Measurements from ENCODE around the gene PLCB2. TPM values are rescaled to one million over a fixed set of nuclear protein-coding genes. Genes with fewer than 3 reads are reported as not detected.
A peak's percentile ranks its signal among the peaks of the same experiment; 100 is the strongest.

The PLCB2 gene
- total RNA-seq, 2 experiments from 2014 or later = 104 to 120 TPM

DNA sequence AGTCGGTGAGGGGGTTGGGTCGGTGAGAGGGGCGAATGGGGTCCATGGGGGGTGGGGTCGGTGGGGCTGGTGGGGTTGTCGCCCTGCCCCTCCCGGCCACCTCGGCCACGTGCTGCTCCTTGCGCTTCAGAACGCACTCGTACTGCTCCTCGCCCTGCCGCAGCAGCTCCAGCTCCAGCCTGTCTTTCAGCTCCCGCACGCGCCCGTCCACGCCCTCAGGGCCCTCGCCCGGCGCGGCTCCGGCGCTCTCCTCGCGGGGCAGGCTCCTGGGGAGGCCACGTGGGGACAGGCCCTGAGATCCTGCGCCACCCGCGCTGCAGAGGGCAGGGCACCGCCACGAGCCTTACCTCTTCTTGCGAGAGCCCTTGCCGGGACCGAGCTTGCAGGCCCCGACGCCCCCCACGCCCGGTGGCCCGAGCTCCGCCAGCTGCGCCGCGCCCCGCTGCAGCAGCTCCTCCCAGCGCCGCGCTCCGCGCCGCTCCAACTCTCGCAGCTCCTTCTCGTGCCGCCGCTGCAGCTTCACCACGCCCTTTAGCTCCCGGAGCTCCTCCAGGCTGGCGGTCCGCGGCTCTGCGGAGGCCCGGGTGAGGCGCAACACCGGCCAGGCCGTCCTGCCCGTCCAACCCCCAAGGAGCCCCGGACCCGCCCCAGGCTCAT, 16.7 kb downstream of the PLCB2 start:
- Mint-ChIP-seq H3K27me3 (no peaks in the 10 kb centered on the region), H3K36me3 (no peaks in the 10 kb centered on the region), H3K4me1 (no peaks in the 10 kb centered on the region), H3K27ac (no peak overlapping the region), H3K9me3 (ENCODE audit: low read depth) (no peaks in the 10 kb centered on the region), H3K4me3 (no peak overlapping the region)
- DNase-seq = no peak
- CTCF ChIA-PET = interaction anchor here (1.7 to 3.2 kb wide), 2 partner anchors 17 to 18 kb away, joined by 12 to 23 read pairs; partner anchors contain the start of gene PLCB2
- ATAC-seq = no peak

DNA sequence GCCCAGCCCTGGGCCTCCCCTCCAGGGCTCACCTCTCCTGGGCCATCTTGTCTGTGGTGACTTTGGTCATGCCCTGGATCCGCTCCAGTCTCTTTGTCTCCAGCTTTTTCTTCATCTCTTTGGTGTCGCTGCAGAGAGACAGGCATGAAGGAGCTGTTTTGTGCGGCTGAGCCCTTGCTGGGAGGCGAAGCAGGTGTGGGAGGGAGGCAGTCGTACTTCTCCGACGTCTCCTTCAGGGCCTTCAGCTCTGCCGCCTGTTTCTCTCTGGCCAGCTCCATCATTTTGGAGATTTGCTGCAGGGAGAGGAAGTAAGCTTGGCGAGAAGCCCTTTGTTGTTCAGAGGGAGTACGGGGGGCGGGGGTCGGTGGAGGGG, 17.2 kb downstream of the PLCB2 start:
- ATAC-seq = no peak

GRCh38 chr15:40289140-40289775, 18.5 kb downstream of the PLCB2 start:
- peaks cover 2% of the 10 kb centered on the region for H3K27me3 Mint-ChIP-seq
- CTCF ChIA-PET = interaction anchor here (0.8 to 9.2 kb wide), 7 partner anchors 10 to 168 kb away, joined by 3 to 101 read pairs (median 8); partner anchors contain the start of genes INAFM2 and PLCB2
- H3K4me3 Mint-ChIP-seq = no peak overlapping the region
- DNase-seq = no peak
- H3K27ac Mint-ChIP-seq = no peak overlapping the region
- no peaks in the 10 kb centered on the region for H3K4me1 Mint-ChIP-seq
- H3K36me3 Mint-ChIP-seq = no peaks in the 10 kb centered on the region
- no peaks in the 10 kb centered on the region for H3K9me3 Mint-ChIP-seq (ENCODE audit: low read depth)
- ATAC-seq = no peak

More for the DNA sequence above, 17.2 kb downstream of the PLCB2 start:
- no peaks in the 10 kb centered on the region for H3K27me3 Mint-ChIP-seq
- CTCF ChIA-PET = interaction anchor here (1.7 to 9.2 kb wide), 3 partner anchors 12 to 19 kb away, joined by 12 to 101 read pairs (median 13); partner anchors contain the start of gene PLCB2
- no peaks in the 10 kb centered on the region for H3K9me3 Mint-ChIP-seq (ENCODE audit: low read depth)
- no peak for DNase-seq
- H3K36me3 Mint-ChIP-seq = no peaks in the 10 kb centered on the region
- H3K27ac Mint-ChIP-seq = no peak overlapping the region
- no peak overlapping the region for H3K4me3 Mint-ChIP-seq
- no peaks in the 10 kb centered on the region for H3K4me1 Mint-ChIP-seq

GRCh38 chr15:40287968-40288367, 19.8 kb downstream of the PLCB2 start:
- Mint-ChIP-seq H3K27me3 (peaks cover 12% of the 10 kb centered on the region), H3K4me1 (no peaks in the 10 kb centered on the region), H3K36me3 (no peaks in the 10 kb centered on the region), H3K4me3 (no peak overlapping the region), H3K9me3 (ENCODE audit: low read depth) (no peaks in the 10 kb centered on the region), H3K27ac (no peak overlapping the region)
- CTCF ChIA-PET = interaction anchor here (1.3 to 9.2 kb wide), 4 partner anchors 9 to 35 kb away, joined by 4 to 101 read pairs (median 10); partner anchors contain the start of genes INAFM2 and PLCB2
- no peak for ATAC-seq
- DNase-seq = no peak

DNA sequence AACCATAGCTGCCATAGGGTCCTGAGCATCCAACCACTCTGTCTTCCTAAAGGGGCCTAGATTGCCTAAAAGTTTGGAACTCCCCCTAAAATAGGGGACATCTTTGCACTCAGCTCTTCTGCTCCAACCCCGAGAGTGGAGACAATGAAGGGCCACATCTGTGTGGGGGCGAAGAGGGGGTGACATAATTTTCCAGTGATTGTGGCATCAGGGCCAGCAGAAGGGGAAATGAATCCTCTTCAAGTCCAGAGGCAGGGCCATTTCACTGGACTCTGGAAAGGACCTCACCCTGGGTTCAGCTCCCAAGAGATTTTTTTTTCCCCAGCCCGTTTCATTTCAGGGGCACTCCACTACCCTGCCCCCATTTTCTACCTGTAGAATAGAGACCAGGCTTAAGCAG, 20.2 kb downstream of the PLCB2 start:
- Mint-ChIP-seq H3K27me3 (peaks cover 12% of the 10 kb centered on the region), H3K27ac (no peak overlapping the region), H3K36me3 (no peaks in the 10 kb centered on the region), H3K4me3 (no peak overlapping the region), H3K4me1 (no peaks in the 10 kb centered on the region), H3K9me3 (ENCODE audit: low read depth) (no peaks in the 10 kb centered on the region)
- CTCF ChIA-PET = interaction anchor here (1.3 to 9.2 kb wide), 3 partner anchors 8 to 22 kb away, joined by 5 to 101 read pairs (median 16); partner anchors contain the start of gene PLCB2
- DNase-seq (no peak), ATAC-seq (no peak)

DNA sequence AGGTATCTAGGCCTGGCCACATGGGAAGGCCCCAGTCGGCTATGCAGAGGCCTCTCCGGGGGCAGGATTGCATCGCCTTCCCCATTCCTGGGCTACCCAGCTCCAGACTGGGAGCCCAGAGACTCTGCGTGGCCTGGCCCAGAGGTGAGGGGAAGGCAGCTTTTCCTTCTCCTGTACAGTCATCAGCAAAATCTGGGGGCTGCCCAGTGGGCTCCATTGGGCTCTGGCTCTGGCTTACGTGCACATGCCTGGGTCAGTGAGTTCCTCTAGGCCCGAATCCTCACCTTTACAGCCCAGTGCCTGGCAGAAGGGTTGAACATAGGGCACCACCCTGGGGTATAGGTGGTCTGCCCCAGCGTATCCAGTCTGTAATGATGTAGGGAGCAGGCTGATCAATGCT, 20.9 kb downstream of the PLCB2 start:
- DNase-seq (no peak), ATAC-seq (no peak)
- no peak overlapping the region for H3K27ac Mint-ChIP-seq
- no peak overlapping the region for H3K4me3 Mint-ChIP-seq
- no peaks in the 10 kb centered on the region for H3K9me3 Mint-ChIP-seq (ENCODE audit: low read depth)
- no peaks in the 10 kb centered on the region for H3K36me3 Mint-ChIP-seq
- peaks cover 12% of the 10 kb centered on the region for H3K27me3 Mint-ChIP-seq
- CTCF ChIA-PET = interaction anchor here (1.3 to 9.2 kb wide), 3 partner anchors 7 to 23 kb away, joined by 5 to 101 read pairs (median 16); partner anchors contain the start of gene PLCB2
- no peaks in the 10 kb centered on the region for H3K4me1 Mint-ChIP-seq

- DNase-seq (no peak), ATAC-seq (no peak)
- H3K36me3 Mint-ChIP-seq = no peaks in the 10 kb centered on the region
- H3K4me1 Mint-ChIP-seq = peaks cover 1% of the 10 kb centered on the region
- H3K4me3 Mint-ChIP-seq = no peak overlapping the region
- H3K27me3 Mint-ChIP-seq = peaks cover 16% of the 10 kb centered on the region
- CTCF ChIA-PET = interaction anchor here (1.4 to 9.2 kb wide), 5 partner anchors 12 to 140 kb away, joined by 3 to 101 read pairs (median 32); partner anchors contain the start of gene PLCB2
- no peak overlapping the region for H3K27ac Mint-ChIP-seq
- no peaks in the 10 kb centered on the region for H3K9me3 Mint-ChIP-seq (ENCODE audit: low read depth)
Measured at GRCh38 chr15:40286061-40286532, 21.6 kb downstream of the PLCB2 start.

- Mint-ChIP-seq H3K27ac (no peak overlapping the region), H3K4me3 (no peak overlapping the region), H3K36me3 (no peaks in the 10 kb centered on the region), H3K9me3 (ENCODE audit: low read depth) (no peaks in the 10 kb centered on the region), H3K27me3 (peaks cover 21% of the 10 kb centered on the region), H3K4me1 (peaks cover 2% of the 10 kb centered on the region)
- CTCF ChIA-PET = interaction anchor here (1.4 to 9.2 kb wide), 5 partner anchors 11 to 140 kb away, joined by 3 to 101 read pairs (median 32); partner anchors contain the start of gene PLCB2
- DNase-seq (no peak), ATAC-seq (no peak)
Measured at GRCh38 chr15:40285554-40286011, 22.2 kb downstream of the PLCB2 start.

GRCh38 chr15:40285151-40285550, 22.6 kb downstream of the PLCB2 start:
- H3K4me3 Mint-ChIP-seq = no peak overlapping the region
- H3K27me3 Mint-ChIP-seq = peaks cover 25% of the 10 kb centered on the region
- H3K36me3 Mint-ChIP-seq = no peaks in the 10 kb centered on the region
- H3K9me3 Mint-ChIP-seq (ENCODE audit: low read depth) = no peaks in the 10 kb centered on the region
- CTCF ChIA-PET = interaction anchor here (1.4 to 9.2 kb wide), 5 partner anchors 11 to 141 kb away, joined by 3 to 101 read pairs (median 32); partner anchors contain the start of gene PLCB2
- ATAC-seq (no peak), DNase-seq (no peak)
- no peak overlapping the region for H3K27ac Mint-ChIP-seq
- peaks cover 2% of the 10 kb centered on the region for H3K4me1 Mint-ChIP-seq

- Mint-ChIP-seq H3K9me3 (ENCODE audit: low read depth) (no peaks in the 10 kb centered on the region), H3K36me3 (no peaks in the 10 kb centered on the region), H3K27me3 (peaks cover 36% of the 10 kb centered on the region), H3K4me1 (peaks cover 6% of the 10 kb centered on the region), H3K4me3 (no peak overlapping the region), H3K27ac (no peak overlapping the region)
- CTCF ChIA-PET = interaction anchor here (0.7 to 9.2 kb wide), 8 partner anchors 9 to 129 kb away, joined by 3 to 101 read pairs (median 4); partner anchors contain the start of gene PLCB2
- no peak for ATAC-seq
- DNase-seq = no peak
Measured at GRCh38 chr15:40283615-40284300, 24.0 kb downstream of the PLCB2 start.

- ATAC-seq (peak; percentile 63), DNase-seq (no peak)
- peaks cover 43% of the 10 kb centered on the region for H3K27me3 Mint-ChIP-seq
- H3K36me3 Mint-ChIP-seq = no peaks in the 10 kb centered on the region
- no peaks in the 10 kb centered on the region for H3K9me3 Mint-ChIP-seq (ENCODE audit: low read depth)
- H3K4me1 Mint-ChIP-seq = peaks cover 6% of the 10 kb centered on the region
- H3K4me3 Mint-ChIP-seq = peak within 1 kb of the TSS; percentile 58
- CTCF ChIA-PET = interaction anchor here (0.7 to 9.2 kb wide), 9 partner anchors 9 to 129 kb away, joined by 3 to 101 read pairs (median 3); partner anchors contain the start of gene PLCB2
- no peak within 1 kb of the TSS for H3K27ac Mint-ChIP-seq
Measured at GRCh38 chr15:40282869-40283614, 24.7 kb downstream of the PLCB2 start, which contains the start of gene ANKRD63. ANKRD63 (minus strand) TSS chr15:40283064; CDS start chr15:40282586, 478 bp downstream.

DNA sequence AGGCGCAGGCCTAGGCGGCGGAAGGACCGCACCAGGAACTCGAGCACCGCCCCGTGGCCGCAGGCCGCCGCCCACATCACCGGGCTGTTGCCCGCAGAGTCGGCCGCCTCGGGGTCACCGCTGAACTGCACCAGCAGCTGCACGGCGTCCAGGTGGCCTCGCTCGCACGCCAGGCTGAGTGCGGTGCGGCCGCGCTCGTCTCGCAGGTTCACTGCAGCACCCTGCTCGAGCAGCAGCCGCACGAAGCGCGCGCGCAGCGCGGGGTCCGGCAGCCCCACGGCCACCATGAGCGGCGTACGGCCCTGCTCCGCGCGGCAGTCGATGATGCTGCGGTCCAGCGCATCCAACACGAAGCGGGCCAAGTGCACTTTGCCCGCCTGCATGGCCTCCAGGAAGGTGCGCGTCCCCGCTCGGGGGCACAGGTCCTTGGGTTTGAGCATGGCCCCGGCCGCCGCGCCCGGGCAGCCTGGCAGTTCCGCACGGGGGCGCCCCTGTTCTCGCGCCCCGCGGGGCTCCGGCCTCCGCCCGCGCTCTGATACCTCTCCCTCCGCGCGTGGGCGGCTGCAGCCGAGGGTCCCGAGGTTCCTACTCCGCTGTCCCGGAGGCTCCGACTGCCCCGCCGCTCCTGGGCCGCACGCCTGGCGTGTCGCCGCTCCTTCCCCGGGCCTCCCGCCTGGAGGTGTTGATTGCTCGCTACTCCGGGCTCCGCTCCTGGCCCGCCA, 25.4 kb downstream of the PLCB2 start:
- CTCF ChIA-PET = interaction anchor here (0.9 to 9.2 kb wide), 9 partner anchors 8 to 140 kb away, joined by 3 to 101 read pairs (median 3); partner anchors contain the start of gene PLCB2
- no peaks in the 10 kb centered on the region for H3K9me3 Mint-ChIP-seq (ENCODE audit: low read depth)
- DNase-seq (peak; percentile 57), ATAC-seq (peak; percentile 74)
- peaks cover 50% of the 10 kb centered on the region for H3K27me3 Mint-ChIP-seq
- H3K36me3 Mint-ChIP-seq = no peaks in the 10 kb centered on the region
- peak overlapping the region; percentile 58 for H3K4me3 Mint-ChIP-seq
- H3K27ac Mint-ChIP-seq = no peak overlapping the region
- H3K4me1 Mint-ChIP-seq = peaks cover 6% of the 10 kb centered on the region

All from activated CD8-positive, alpha-beta memory T cell treated with anti-CD3 and anti-CD28 coated beads, Interleukin-2, amount 10 ng/mL, durations not matched to agents 7 days and 5 days (primary cell).